ENCODE measurements around the gene MYOF. TPM values are rescaled to one million over a fixed set of nuclear protein-coding genes. Genes with fewer than 3 reads are reported as not detected.

Gene MYOF
- total and polyA plus RNA-seq, 4 donors = 23.4 to 194 (median 82.2) TPM

DNA sequence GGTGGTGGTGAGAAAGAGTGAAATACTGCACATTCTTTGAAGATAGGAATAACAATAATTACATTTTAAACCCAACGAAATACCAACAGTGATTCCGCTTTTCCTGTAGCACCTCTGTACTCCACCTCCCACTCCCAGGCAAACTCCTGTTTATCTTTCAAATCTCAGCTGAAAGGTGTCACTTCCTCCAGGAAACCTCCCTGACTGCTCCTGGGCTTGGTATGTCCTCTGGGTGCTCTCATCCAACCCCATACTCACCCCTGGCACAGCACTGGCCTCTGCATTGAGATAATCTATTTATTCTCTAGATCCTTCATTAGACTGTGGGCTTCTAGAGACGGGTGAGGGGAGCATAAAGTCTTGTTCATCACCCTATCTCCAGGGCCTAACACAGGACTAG, 148.0 kb downstream of the MYOF start:
- no peak for ATAC-seq (ENCODE audit: insufficient read depth, low FRiP score)
- Histone ChIP-seq H3K4me1 (ENCODE audit: control insufficient read depth in 5 of 5, insufficient read depth in 5 of 5, low read length in 5 of 5) (no peaks in the 10 kb centered on the region), H3K27ac (ENCODE audit: low read depth in 1 of 2, low read length in 1 of 2) (no peak overlapping the region), H3K4me3 (no peak overlapping the region), H3K27me3 (ENCODE audit: control insufficient read depth in 3 of 3, insufficient read depth in 3 of 3, low read length in 2 of 3) (no peaks in the 10 kb centered on the region), H3K36me3 (ENCODE audit: control insufficient read depth in 4 of 4, insufficient read depth in 4 of 4, low read length in 4 of 4) (peaks cover 10 to 44% (median 33%) of the 10 kb centered on the region in 4 donors), H3K9me3 (ENCODE audit: control insufficient read depth in 4 of 4, insufficient read depth in 3 of 4, low read length in 3 of 4) (no peaks in the 10 kb centered on the region), H3K9ac (ENCODE audit: insufficient read depth in 1 of 2, low read length in 2 of 2) (no peak overlapping the region)
- 87 to 89% methylated on average over 3 of the region's 3 CpGs for WGBS, 2 donors
- no peak for DNase-seq
- TF ChIP-seq, protein P1, sequence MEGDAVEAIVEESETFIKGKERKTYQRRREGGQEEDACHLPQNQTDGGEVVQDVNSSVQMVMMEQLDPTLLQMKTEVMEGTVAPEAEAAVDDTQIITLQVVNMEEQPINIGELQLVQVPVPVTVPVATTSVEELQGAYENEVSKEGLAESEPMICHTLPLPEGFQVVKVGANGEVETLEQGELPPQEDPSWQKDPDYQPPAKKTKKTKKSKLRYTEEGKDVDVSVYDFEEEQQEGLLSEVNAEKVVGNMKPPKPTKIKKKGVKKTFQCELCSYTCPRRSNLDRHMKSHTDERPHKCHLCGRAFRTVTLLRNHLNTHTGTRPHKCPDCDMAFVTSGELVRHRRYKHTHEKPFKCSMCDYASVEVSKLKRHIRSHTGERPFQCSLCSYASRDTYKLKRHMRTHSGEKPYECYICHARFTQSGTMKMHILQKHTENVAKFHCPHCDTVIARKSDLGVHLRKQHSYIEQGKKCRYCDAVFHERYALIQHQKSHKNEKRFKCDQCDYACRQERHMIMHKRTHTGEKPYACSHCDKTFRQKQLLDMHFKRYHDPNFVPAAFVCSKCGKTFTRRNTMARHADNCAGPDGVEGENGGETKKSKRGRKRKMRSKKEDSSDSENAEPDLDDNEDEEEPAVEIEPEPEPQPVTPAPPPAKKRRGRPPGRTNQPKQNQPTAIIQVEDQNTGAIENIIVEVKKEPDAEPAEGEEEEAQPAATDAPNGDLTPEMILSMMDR (IDR thresholded peaks at IDR 0.05; ENCODE audit: control extremely low read depth, extremely low read depth) = no peak

GRCh38 chr10:93333278-93333978, 148.7 kb downstream of the MYOF start:
- ATAC-seq (ENCODE audit: insufficient read depth, low FRiP score) = no peak
- H3K9ac ChIP-seq (ENCODE audit: insufficient read depth in 1 of 2, low read length in 2 of 2) = no peak overlapping the region
- no peak overlapping the region for H3K27ac ChIP-seq (ENCODE audit: low read depth in 1 of 2, low read length in 1 of 2)
- 87 to 91% methylated on average over 15 of the region's 15 CpGs for WGBS, 2 donors
- no peak overlapping the region for H3K4me3 ChIP-seq
- H3K36me3 ChIP-seq (ENCODE audit: control insufficient read depth in 4 of 4, insufficient read depth in 4 of 4, low read length in 4 of 4) = peaks cover 10 to 48% (median 34%) of the 10 kb centered on the region in 4 donors
- H3K4me1 ChIP-seq (ENCODE audit: control insufficient read depth in 5 of 5, insufficient read depth in 5 of 5, low read length in 5 of 5) = no peaks in the 10 kb centered on the region
- no peaks in the 10 kb centered on the region for H3K9me3 ChIP-seq (ENCODE audit: control insufficient read depth in 4 of 4, insufficient read depth in 3 of 4, low read length in 3 of 4)
- TF ChIP-seq, protein P1 (IDR thresholded peaks at IDR 0.05; ENCODE audit: control extremely low read depth, extremely low read depth) = no peak
- no peaks in the 10 kb centered on the region for H3K27me3 ChIP-seq (ENCODE audit: control insufficient read depth in 3 of 3, insufficient read depth in 3 of 3, low read length in 2 of 3)
- DNase-seq = no peak

DNA sequence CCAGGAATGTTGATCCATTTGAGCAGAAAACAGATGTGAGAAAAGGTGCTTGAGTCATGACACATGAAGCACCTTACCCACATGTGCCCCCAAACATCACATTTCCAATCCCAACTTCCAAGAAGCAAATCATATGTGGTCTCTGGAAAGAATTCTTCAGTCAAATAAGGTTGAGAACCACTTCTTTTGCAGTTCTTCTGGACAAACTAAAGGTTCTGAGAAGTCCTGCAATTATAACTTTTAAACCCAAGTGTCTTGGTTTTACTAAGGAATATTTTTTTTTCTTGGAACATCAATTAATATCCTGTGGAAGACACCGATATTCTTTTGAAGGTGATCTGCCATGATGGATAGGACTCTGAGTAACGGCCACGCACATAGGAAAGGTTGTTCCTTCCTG, 151.3 kb downstream of the MYOF start:
- peaks cover 6 to 45% (median 28%) of the 10 kb centered on the region in 4 donors for H3K36me3 ChIP-seq (ENCODE audit: control insufficient read depth in 4 of 4, insufficient read depth in 4 of 4, low read length in 4 of 4)
- ATAC-seq (ENCODE audit: insufficient read depth, low FRiP score) (no peak), DNase-seq (no peak)
- H3K4me1 ChIP-seq (ENCODE audit: control insufficient read depth in 5 of 5, insufficient read depth in 5 of 5, low read length in 5 of 5) = no peaks in the 10 kb centered on the region
- H3K9ac ChIP-seq (ENCODE audit: insufficient read depth in 1 of 2, low read length in 2 of 2) = no peak overlapping the region
- WGBS, 2 donors = 67 to 86% methylated on average over 3 of the region's 3 CpGs
- TF ChIP-seq, protein P1 (IDR thresholded peaks at IDR 0.05; ENCODE audit: control extremely low read depth, extremely low read depth) = no peak
- no peaks in the 10 kb centered on the region for H3K27me3 ChIP-seq (ENCODE audit: control insufficient read depth in 3 of 3, insufficient read depth in 3 of 3, low read length in 2 of 3)
- no peaks in the 10 kb centered on the region for H3K9me3 ChIP-seq (ENCODE audit: control insufficient read depth in 4 of 4, insufficient read depth in 3 of 4, low read length in 3 of 4)
- H3K4me3 ChIP-seq = no peak overlapping the region
- H3K27ac ChIP-seq (ENCODE audit: low read depth in 1 of 2, low read length in 1 of 2) = no peak overlapping the region

DNA sequence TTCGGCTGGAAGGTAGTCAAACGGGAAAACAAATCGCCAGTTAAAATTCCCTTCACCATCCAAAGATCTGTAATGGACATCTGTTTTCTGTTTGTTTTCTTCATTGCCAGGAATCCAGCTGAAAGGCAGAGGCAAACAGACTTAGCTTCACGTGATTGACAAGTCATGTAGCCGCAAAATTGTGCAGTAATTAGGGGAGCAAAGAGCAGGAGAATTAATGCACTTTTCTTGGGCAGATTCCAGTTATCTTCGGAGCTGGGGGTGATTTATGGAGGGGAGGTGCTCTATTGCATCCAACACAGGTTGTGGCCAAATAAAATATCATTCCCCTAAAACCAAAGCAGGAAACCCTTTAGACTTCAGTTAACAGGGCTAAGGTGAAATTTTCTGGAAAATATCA, 162.2 kb downstream of the MYOF start:
- Histone ChIP-seq H3K27ac (ENCODE audit: low read depth in 1 of 2, low read length in 1 of 2) (no peak overlapping the region), H3K4me1 (ENCODE audit: control insufficient read depth in 5 of 5, insufficient read depth in 5 of 5, low read length in 5 of 5) (no peaks in the 10 kb centered on the region), H3K4me3 (no peak overlapping the region), H3K36me3 (ENCODE audit: control insufficient read depth in 4 of 4, insufficient read depth in 4 of 4, low read length in 4 of 4) (peaks cover 11 to 36% (median 30%) of the 10 kb centered on the region in 4 donors), H3K27me3 (ENCODE audit: control insufficient read depth in 3 of 3, insufficient read depth in 3 of 3, low read length in 2 of 3) (no peaks in the 10 kb centered on the region), H3K9me3 (ENCODE audit: control insufficient read depth in 4 of 4, insufficient read depth in 3 of 4, low read length in 3 of 4) (no peaks in the 10 kb centered on the region), H3K9ac (ENCODE audit: insufficient read depth in 1 of 2, low read length in 2 of 2) (no peak overlapping the region)
- ATAC-seq (ENCODE audit: insufficient read depth, low FRiP score) (no peak), DNase-seq (no peak)
- 78 to 79% methylated on average over 6 of the region's 6 CpGs for WGBS, 2 donors
- TF ChIP-seq, protein P1 (IDR thresholded peaks at IDR 0.05; ENCODE audit: control extremely low read depth, extremely low read depth) = no peak
